ENCODE data around the gene NPC1.
"Not testable (repeated sequence)": the region's sequence is repeated elsewhere in the genome, so short reads cannot be mapped to it uniquely, and the experiment has no call there.

Gene NPC1

DNA sequence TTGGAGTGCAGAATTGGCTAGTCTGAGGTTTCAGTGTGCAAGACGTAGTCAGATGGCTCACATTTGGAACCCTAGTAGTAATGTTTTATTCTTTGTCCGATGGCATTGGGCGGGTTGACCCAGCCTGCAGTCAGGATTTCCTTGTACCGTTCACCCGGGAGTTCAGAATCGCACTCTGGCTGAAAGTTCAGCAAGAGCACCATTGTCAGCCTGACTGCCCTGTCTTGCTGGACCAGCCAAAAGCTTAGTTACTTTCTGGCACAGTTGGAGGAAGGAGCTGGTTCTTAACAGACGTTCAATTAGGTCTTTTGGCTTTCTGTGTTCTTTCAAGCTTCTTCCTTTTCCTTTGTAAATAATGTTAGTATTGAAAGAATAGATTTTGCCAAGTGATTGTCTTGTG is 64.4 kb downstream of the NPC1 start:
- DNase-seq (ENCODE audit: low read depth), result no peak

DNA sequence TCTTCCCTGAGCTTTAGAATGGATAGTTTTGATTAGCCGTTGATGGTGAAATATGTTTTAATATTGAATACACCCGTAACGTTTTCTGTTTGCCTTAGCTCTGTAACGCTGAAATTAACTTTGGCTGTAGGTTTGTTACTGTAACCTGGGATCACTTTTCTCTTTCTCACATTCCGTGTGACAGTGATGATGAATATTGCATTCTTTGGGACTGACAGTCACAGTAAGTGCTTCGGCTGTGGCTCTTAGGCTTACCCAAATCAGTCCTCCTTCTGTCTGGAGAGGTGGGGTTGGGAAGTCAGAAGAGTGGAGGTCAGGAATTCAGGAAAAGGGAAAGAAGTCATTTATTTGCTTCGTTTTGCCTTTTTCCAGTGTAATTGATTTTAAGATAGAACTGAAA is 65.0 kb downstream of the NPC1 start:
- no peak for DNase-seq (ENCODE audit: low read depth)

DNA sequence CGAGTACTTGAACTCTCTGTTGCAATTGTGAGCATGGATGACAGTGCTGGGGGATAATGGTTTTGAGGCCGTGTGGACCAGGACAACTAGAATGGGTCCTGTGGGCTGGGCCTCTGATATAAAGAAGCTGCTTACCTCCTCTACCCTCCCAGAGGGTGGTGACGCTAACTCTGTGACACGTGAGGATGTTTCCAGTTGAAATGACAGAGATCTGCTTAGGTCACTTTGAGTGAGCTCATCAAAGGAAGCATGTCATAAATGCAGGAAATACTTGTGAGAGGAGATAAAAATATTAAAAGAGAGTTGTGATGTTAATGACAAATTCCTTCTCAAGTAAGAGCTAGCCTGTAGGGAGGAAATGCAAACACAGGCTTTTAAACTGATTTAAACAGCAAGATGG is 66.6 kb downstream of the NPC1 start:
- DNase-seq (ENCODE audit: low read depth), result no peak

DNA sequence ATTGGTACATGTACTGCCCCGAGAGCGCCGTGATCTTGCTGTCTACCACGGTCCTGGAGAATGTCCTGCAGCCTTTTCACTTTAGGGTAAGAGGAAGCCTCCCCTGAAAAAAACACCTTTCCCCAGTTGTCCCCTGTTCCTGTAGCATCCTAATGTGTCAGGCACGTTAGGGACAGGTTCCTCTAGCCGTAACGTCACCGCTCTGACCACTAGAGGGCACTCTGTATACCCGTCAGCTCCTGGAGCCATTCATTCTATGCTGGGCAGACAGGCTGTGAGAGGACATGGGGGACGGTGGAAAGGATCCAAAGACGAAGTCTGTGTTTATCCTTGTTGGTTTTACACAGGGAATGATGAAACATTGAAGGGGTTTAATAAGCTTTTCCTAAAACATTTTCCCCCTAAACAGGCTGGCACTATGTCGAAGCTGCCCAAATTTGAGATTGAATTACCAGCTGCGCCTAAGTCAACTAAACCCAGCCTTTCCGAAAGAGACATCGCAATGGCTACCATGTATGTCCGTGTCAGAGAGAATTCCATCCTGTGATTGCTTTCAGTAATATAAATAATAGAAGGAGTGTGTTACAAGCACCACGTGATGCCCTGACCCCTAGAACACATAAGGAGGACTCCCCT is 70.3 kb downstream of the NPC1 start:
- DNase-seq (ENCODE audit: low read depth), result peak; percentile 55

DNA sequence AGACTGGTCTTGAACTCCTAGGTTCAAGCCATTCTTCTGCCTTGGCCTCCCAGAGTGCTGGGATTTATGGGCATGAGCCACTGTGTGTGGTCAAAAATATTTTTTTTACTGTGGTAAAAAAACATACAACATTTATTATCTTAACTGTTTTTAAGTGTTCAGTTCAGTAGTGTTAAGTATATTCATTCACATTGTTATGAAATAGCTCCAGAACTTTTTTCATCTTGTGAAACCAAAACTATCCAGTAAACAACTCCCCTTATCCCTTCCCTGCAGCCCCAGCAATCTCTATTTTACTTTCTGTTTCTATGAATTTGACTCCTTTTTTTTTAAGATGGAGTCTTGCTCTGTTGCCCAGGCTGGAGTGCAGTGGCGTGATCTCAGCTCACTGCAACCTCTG is 73.7 kb downstream of the NPC1 start:
- DNase-seq (ENCODE audit: low read depth), result no peak

DNA sequence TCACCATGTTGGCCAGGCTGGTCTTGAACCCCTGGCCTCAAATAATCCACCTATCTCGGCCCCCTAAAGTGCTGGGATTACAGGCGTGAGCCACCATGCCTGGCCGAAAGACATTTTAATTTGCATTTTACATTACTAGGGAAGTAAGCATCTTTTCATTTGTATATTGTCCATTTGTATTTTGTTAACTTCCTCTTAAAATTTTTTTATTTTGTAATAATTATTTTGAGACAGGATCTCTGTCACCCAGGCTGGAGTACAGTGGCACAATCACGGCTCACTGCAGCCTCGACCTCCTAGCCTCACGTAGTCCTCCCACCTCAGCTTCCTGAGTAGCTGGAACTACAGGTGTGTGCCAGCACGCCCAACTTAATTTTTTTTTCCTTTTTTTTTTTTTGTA is 74.1 kb downstream of the NPC1 start:
- DNase-seq (ENCODE audit: low read depth), result not testable (repeated sequence)

DNA sequence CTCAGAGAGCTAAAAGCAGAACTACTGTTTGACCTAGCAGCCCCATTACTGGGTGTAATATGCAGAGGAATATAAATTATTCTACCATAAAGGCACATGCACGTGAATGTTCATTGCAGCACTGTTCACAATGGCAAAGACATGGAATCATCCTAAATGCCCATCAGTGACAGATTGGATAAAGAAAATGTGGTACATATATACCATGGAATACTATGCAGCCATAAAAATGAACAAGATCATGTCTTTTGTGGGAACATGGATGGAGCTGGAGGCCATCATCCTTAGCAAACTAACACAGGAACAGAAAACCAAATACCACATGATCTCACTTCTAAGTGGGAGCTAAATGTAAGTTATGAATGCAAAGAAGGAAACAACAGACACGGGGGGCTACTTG is 75.4 kb downstream of the NPC1 start:
- not testable (repeated sequence) for DNase-seq (ENCODE audit: low read depth)

DNA sequence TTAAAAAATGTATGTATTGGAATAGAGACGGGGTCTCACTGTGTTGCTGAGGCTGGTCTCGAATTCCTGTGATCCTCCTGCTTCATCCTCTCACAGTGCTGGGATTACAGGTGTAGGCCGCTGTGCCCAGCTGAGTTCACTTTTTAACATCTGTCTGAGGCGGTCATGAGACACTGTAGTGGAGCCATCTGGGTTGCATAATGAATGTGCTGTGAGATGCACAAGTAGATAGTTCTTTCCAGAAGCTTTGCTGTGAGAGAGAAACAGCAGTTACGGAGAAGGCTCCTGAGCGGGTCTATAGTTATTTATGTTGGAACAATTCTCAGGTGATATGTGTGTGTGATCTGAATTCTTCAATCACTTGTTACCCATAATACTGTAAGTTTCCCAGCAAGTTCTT is 79.9 kb downstream of the NPC1 start:
- no peak for DNase-seq (ENCODE audit: low read depth)

DNA sequence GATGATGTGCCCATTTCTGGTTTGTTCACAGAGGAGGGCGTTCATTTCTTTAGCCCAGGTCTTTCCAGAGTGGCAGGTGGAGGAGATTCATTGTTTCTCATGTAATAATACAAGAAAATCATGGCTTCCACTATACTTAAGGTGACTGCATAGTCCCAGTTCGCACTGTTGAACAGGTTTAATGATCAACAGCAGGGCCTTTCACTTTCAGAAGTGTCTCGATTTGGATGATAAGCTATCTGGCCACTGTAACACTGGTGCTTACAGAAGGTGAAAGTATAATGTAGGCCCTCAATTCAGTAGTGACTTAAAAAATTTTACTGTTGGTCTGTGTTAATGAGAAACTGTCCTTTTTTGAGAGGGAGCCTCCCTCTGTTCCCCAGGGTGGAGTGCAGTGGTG is 81.6 kb downstream of the NPC1 start:
- no peak for DNase-seq (ENCODE audit: low read depth)

DNA sequence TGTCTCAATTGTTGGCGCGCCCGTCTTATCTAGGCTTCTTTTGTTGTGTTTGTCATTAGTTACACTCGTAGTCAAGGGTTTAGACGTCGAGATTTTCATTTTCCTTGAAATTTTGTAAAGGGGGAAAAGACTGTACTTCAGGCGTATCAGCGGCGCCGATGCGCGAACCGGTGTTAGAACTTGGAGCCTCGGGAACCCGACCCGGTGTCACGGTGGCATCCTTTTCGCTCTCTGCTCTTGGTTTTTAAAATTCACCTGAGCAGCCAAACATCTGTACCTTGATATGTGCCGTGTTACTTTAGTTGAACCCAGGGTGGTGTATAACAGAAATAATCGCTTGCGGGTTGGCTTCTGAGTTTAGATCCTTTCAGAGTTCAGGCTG is 82.4 kb downstream of the NPC1 start:
- DNase-seq (ENCODE audit: low read depth), result no peak

DNA sequence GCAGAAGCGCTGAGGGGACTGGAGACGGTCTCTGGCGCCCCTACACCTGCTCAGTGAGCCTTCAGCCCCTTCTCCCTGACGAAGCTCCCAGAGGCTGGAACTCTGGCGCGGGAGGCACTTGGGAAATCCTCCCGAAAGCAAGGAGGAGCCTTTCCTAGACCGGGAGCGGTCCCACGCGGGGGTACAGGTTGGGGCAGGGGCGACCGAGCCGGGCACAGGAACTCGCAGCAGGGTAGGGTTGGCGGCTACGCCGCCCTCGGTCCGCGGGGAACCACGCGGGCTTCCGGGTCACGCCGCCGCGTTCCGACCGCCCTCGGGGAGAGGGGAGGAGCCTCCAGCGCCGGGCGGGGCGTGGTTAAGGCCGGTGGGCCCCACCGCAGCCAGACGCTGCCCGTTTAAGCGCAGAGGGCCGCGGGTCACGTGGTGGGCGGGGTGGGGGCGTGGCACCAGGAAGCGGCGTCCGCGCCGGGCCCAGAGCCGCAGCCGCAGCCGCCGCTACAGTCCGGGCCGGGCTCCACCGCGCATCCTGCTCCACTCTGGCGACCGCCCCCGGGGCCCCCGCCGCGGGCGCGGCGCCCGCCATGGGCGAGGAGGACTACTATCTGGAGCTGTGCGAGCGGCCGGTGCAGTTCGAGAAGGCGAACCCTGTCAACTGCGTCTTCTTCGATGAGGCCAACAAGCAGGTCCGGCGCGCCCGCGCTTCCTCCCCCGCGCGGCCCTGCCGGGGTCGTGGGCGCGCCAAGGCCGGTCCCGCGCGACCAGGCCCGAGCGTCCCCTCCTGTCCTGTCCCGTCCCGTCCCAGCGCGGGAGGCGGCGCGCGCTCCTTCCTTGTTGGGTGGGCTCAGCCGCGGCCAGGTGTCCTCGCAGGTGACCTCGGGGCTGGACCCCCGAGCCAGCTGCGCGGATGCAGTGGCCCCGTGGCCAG is 83.0 kb downstream of the NPC1 start, which contains the start of gene RMC1:
RMC1 (plus strand) TSS at position 474 of the 925 bp plus-strand sequence; CDS start at position 582, 108 bp downstream.
- peak; percentile 99 for DNase-seq (ENCODE audit: low read depth)

DNA sequence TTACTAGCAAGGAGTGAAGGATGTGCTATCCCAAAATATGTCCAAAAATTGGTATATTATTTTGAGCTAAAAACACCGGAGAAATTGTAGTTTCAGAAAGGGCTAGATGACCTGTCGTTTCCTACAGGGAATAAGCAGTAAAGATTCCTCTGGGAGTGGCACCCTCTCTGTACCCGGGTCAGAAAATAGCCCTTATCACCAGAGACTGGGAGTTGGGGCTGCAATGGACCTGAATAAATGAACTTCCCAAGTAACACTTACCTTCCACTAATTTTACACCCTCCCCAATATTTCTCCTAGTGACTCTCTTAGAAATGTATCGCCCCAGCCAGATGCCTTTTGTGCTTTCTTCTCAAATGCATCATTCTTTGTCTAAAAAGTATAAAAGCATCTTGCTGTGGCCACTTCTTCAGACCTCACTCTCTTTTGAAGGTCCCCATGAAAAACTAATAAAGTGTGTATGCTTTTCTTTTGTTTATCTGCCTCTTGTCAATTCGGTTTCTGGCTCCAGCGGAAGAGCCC is 83.7 kb downstream of the NPC1 start:
- no peak for DNase-seq (ENCODE audit: low read depth)

DNA sequence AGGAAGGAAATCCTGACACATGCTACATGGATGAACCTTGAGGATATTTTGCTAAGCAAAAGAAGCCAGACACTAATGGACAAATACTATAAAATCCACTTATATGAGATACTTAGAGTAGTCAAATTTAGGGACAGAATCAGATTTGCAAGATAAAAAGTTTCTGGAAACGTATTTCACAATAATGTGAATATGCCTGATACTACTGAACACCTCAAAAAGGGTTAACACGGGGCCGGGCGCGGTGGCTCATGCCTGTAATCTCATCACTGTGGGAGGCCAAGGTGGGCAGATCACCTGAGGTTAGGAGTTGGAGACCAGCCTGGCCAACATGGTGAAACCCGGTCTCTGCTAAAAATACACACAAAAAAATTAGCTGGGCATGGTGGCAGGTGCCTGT is 84.7 kb downstream of the NPC1 start:
- no peak for DNase-seq (ENCODE audit: low read depth)

DNA sequence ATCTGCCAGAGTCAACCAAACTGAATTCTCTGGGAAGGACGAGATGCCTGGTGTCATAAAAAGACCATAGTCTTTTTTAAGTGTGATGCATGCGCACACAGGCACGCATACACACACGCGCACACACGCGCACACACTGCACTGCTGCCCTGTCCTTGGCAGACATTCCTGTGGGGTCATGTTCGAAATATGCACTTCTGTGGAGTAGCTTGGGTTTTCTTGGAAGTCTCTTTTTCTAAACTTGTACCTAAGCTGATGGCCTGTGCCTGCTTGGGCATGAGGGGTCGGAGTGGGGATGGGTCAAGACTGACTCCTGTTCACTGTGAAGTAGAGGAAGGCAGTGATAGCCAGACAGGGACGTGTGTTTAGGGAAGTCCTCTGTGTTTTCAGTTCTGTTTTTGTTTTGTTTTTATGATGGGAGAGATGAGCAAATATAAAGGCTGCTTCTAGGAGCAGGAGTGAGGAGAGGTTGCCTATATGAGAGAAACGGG is 87.0 kb downstream of the NPC1 start:
- no peak for DNase-seq (ENCODE audit: low read depth)

DNA sequence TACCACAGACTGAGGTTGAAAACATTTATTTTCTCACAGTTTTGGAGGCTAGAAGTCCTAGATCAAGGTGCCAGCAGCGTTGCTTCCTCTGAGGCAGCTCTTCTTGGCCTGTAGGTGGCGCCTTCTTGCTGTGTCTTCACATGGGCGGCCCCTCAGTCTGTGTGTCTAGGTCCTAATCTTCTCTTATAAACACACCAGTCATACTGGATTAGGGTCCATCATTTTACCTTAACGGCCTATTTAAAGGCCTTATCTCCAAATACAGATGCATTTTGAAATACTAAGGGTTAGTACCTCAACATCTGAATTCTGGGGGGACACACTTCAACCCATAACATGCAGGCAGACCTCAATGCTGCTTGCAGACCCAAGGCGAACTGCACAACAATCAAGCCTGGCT is 87.4 kb downstream of the NPC1 start:
- peak; percentile 52 for DNase-seq (ENCODE audit: low read depth)

DNA sequence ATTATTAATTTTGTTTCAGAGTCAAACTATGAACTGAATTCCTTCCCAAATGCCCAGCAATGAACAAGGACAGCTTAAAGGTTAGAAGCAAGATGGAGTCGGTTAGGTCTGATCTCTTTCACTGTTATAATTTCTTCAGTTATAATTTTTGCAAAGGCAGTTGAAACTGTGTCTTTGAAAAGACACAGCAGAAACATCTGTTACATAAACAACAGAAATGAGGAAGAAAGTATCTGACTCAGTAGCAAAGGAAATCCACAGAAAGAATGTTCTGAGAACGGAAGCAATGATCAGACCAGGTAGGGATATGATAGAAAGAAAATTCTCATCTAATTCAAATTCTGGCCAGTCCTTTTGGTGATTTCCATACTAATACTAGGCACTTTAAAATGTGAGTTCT is 88.2 kb downstream of the NPC1 start:
- no peak for DNase-seq (ENCODE audit: low read depth)

DNA sequence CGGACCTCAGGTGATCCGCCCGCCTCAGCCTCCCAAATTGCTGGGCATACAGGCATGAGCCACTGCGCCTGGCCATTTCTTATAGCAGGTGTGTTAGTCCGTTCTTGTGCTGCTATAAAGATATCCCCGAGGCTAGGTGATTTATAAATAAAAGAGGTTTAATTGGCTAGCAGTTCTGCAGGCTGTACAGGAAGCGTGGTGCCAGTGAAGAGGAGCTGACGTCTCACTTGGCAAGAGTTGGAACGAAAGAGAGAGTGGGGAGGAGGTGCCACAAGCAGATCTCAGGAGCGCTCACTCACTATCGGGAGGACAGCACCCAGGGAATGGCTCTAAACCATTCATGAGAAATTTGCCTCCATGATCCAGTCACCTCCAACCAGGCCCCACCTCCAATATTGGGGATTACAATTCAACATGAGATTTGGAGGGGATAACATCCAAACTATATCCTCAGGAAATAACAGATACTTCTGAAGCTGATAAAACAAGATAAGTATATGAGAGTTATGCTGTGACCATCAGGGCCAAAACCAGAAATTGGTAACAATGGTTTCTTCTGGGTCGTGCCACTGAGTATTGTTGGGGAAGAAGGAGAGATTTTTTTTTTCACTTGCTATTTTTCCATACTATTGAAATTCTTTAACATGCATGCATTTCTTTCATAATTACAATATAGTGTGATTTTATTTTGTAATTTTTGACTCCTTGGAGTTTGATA is 90.4 kb downstream of the NPC1 start:
- DNase-seq (ENCODE audit: low read depth), result no peak

DNA sequence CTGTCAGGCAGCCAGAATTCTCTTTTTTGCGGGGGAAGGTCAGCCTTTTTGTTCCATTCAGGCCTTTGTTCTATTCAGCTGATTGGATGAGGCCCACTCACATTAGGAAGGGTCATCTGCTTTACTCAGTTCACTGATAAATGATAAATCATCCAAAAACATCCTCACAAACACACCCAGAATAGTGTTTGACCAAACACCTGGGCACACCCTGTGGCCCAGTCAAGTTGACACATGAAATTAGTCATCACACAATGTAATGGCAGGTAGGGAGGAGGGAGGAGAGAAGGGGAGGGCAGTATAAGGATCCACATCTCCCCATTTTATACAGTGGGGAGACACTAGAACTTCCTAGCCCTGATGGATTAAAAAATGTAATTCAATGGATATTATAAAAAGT is 91.3 kb downstream of the NPC1 start:
- DNase-seq (ENCODE audit: low read depth), result no peak

DNA sequence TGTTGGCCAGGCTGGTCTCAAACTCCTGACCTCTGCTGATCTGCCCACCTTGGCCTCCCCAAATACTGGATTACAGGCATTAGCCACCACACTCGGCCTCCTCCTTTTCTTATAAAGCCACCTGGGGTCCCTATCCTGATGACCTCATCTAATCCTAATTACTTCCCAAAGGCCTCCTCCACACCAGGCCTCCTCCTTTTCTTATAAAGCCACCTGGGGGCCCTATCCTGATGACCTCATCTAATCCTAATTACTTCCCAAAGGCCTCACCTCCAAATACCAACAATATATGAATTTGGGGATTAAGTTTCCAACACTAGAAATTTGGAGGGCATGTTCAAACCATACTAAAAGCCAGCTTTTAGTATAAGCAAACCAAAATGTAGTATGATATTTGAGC is 92.7 kb downstream of the NPC1 start:
- DNase-seq (ENCODE audit: low read depth), result no peak

DNA sequence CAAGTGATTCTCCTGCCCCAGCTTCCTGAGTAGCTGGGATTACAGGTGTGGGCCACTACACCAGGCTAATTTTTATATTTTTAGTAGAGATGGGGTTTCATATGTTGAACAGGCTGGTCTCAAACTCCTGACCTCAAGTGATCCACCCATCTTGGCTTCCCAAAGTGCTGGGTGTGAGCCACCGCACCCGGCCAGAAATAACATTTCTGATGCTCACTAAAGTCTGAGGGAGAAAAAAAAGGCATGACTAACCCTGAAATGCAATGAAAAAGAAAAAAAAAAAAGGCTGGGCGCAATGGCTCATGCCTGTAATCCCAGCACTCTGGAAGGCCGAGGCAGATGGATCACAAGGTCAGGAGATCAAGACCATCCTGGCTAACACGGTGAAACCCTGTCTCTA is 96.7 kb downstream of the NPC1 start:
- not testable (repeated sequence) for DNase-seq (ENCODE audit: low read depth)

DNA sequence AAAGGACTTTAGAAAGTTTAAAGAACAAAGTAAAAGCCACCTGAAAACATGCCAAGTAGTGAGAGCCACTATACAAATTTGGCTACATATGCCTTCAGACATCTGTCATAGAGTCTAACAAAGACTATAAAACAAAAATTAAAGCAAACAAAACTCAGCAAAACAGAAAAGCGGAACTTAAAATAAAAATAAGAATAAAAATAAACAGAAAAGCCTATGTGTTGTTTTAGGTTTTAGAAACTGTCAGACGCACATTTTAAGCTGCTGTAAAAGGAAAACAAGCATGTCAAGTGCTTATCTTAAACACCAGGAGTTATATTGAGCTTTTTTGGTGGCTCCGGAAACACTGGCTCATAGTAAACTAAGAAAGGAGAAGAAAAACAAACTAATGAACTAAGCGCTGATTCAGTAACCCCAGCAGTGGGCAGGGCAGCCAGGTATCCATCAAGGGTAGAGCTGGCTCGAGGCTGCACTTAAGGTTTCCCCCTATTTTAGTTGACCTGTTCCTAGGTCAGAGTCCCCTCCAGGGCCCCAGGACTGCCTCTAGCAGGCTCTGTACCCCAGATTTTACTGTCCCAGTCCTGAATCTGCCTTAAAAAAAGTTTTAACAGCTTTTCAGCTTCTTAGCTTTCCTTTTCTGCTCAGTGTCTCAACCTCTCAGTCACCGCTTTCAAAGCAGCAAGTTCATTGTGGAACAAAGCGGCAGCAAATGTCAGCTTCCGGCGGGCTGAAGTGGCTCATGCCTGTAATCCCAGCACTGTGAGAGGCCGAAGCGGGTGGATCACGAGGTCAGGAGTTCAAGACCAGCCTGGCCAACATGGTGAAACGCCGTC is 98.4 kb downstream of the NPC1 start:
- peak; percentile 31 for DNase-seq (ENCODE audit: low read depth)

DNA sequence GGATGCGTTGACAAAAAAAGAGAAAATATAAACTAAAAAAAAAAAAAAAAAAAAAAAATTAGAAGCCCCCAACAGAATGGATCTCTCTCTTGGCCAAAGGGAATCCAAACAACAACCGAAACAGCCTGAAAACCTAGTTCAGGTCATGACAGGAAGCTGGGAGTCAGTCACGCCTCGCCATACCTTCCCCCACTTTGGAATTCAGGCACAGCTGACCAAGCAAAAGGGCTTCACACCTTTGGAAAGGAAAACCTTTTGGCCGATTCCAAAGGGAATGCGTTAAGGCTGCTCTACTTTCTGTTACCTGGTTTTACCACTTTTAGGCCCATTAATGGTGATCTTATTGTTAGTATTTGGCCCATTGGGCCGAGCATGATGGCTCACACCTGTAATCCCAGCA is 100.9 kb downstream of the NPC1 start:
- DNase-seq (ENCODE audit: low read depth), result no peak

Data from activated T-cell treated with anti-CD3 and anti-CD28 coated beads for 48 hours (primary cell).